Fibroblast of lung (primary cell): ENCODE results near the gene ZEB2. TPM values are rescaled to one million over a fixed set of nuclear protein-coding genes. Genes with fewer than 3 reads are reported as not detected.
A peak's percentile ranks its signal among the peaks of the same experiment; 100 is the strongest.

ENCODE experiments used
- DNase-seq, 2 donors: peaks; one replicate each; pipeline versions ENCODE4 v3.0.0 to v3.0.0-alpha.2; 2010; ENCODE audit warnings: low read depth in 2 of 2
- H2AFZ ChIP-seq: 2 replicates; pipeline ENCODE4 v1.5.1; 2012; ENCODE audit warnings: low read length, control low read depth, inconsistent platforms
- H3K27ac ChIP-seq: 2 replicates; pipeline ENCODE4 v1.5.1; 2011; ENCODE audit warnings: low read length, control low read depth; ENCODE audit not compliant: insufficient read depth
- H3K27me3 ChIP-seq: 2 replicates; pipeline ENCODE4 v1.5.1; 2011; ENCODE audit warnings: mild to moderate bottlenecking, low read length; ENCODE audit not compliant: control insufficient read depth, insufficient read depth
- H3K36me3 ChIP-seq: 2 replicates; pipeline ENCODE4 v1.5.1; 2011; ENCODE audit warnings: low read length; ENCODE audit not compliant: control insufficient read depth, insufficient read depth
- H3K4me1 ChIP-seq: 2 replicates; pipeline ENCODE4 v1.5.1; 2011; ENCODE audit warnings: low read length; ENCODE audit not compliant: control insufficient read depth, insufficient read depth; ENCODE audit errors: extremely low read depth
- H3K4me2 ChIP-seq: 2 replicates; pipeline ENCODE4 v1.5.1; 2011; ENCODE audit warnings: low read length, control low read depth; ENCODE audit not compliant: insufficient read depth; ENCODE audit errors: extremely low read depth
- H3K4me3 ChIP-seq, 4 experiments: fragments of 200-600 bp in 1 of 4; sonication (generic) in 1 of 4; replicated peaks in 1 of 4; 2 replicates each; pipeline ENCODE4 v1.5.1; 2011 to 2016; ENCODE audit warnings: low read length in 4 of 4, low read depth in 3 of 4, mild to moderate bottlenecking in 3 of 4, control low read depth in 2 of 4, inconsistent platforms in 1 of 4, mixed read lengths in 1 of 4; ENCODE audit not compliant: insufficient read depth in 1 of 4; ENCODE audit errors: control extremely low read depth in 1 of 4
- H3K79me2 ChIP-seq: 2 replicates; pipeline ENCODE4 v1.5.1; 2012; ENCODE audit warnings: mild to moderate bottlenecking, low read length, inconsistent platforms; ENCODE audit not compliant: control insufficient read depth, insufficient read depth
- H3K9ac ChIP-seq: 2 replicates; pipeline ENCODE4 v1.5.1; 2011; ENCODE audit warnings: mild to moderate bottlenecking, low read length, control low read depth; ENCODE audit not compliant: insufficient read depth
- H3K9me3 ChIP-seq: 2 replicates; pipeline ENCODE4 v1.5.1; 2012; ENCODE audit warnings: low read depth, low read length; ENCODE audit not compliant: control insufficient read depth, insufficient read depth
- H4K20me1 ChIP-seq: 2 replicates; pipeline ENCODE4 v1.5.1; 2011; ENCODE audit warnings: low read length; ENCODE audit not compliant: control insufficient read depth, insufficient read depth; ENCODE audit errors: extremely low read depth
- CTCF ChIP-seq, 2 donors: IDR thresholded peaks in 1 of 2; conservative IDR thresholded peaks in 1 of 2; 1 replicate in 1 of 2; 2 replicates in 1 of 2; pipeline ENCODE4 v1.5.1; 2011 to 2012; ENCODE audit warnings: low read length in 2 of 2, control low read depth in 1 of 2, inconsistent platforms in 1 of 2, low read depth in 1 of 2, mild to moderate bottlenecking in 1 of 2
- EZH2 ChIP-seq: IDR thresholded peaks from 2 replicates; pipeline ENCODE4 v1.5.1; 2012; ENCODE audit warnings: low read length, control low read depth, mild to moderate bottlenecking; ENCODE audit errors: missing control alignments
- polyA plus RNA-seq, 2 donors: library from polyadenylated mRNA; depleted of rRNA in 1 of 2; stranded (reverse) in 1 of 2; unstranded in 1 of 2; fragments of >200 nt; gene quantifications; 2 replicates each; pipeline ENCODE4 v1.2.1, GENCODE V29; 2011 to 2012; ENCODE audit warnings: missing spikeins in 1 of 2
- total RNA-seq: library from RNA; depleted of rRNA; stranded (reverse); fragments of >200 nt; gene quantifications from 2 replicates; pipeline ENCODE4 v1.2.1, GENCODE V29; 2014

ZEB2 gene
- total and polyA plus RNA-seq, 2 donors (not counting 1 experiment from before 2014, with no cell fraction given), result 91.0 to 130 TPM

GRCh38 chr2:144511226-144511810 is 8.6 kb downstream of the ZEB2 start:
- TF ChIP-seq CTCF (conservative IDR thresholded peaks at IDR 0.05 in 1 of 2, IDR thresholded peaks at IDR 0.05 in 1 of 2; ENCODE audit: low read depth in 1 of 2, low read length in 2 of 2) (no peak), EZH2 (no peak)
- H3K79me2 ChIP-seq, result peaks cover 100% of the 10 kb centered on the region
- peak overlapping the region; percentile 29 for H3K9ac ChIP-seq
- no peaks in the 10 kb centered on the region for H3K36me3 ChIP-seq
- no peaks in the 10 kb centered on the region for H3K27me3 ChIP-seq
- peaks cover 21% of the 10 kb centered on the region for H3K4me1 ChIP-seq
- peak in 1 of 2 donors; percentile 47 for DNase-seq
- peak overlapping the region; percentile 79 to 92 (median 80) for H3K4me3 ChIP-seq
- peak overlapping the region; percentile 98 for H3K4me2 ChIP-seq
- no peaks in the 10 kb centered on the region for H4K20me1 ChIP-seq
- no peaks in the 10 kb centered on the region for H3K9me3 ChIP-seq
- no peak overlapping the region for H2AFZ ChIP-seq
- H3K27ac ChIP-seq, result peak overlapping the region; percentile 96

- H3K4me1 ChIP-seq, result peaks cover 23% of the 10 kb centered on the region
- TF ChIP-seq CTCF (conservative IDR thresholded peaks at IDR 0.05 in 1 of 2, IDR thresholded peaks at IDR 0.05 in 1 of 2; ENCODE audit: low read depth in 1 of 2, low read length in 2 of 2), result no peak
- no peak for TF ChIP-seq EZH2
- no peaks in the 10 kb centered on the region for H4K20me1 ChIP-seq
- peak overlapping the region; percentile 8 to 92 (median 80) for H3K4me3 ChIP-seq
- H3K27me3 ChIP-seq, result no peaks in the 10 kb centered on the region
- peak; percentile 72 to 93 for DNase-seq
- H3K4me2 ChIP-seq, result peak overlapping the region; percentile 98
- H3K79me2 ChIP-seq, result peaks cover 100% of the 10 kb centered on the region
- H3K36me3 ChIP-seq, result no peaks in the 10 kb centered on the region
- H3K9ac ChIP-seq, result peak overlapping the region; percentile 29
- H3K27ac ChIP-seq, result peak overlapping the region; percentile 96
- no peak overlapping the region for H2AFZ ChIP-seq
- H3K9me3 ChIP-seq, result no peaks in the 10 kb centered on the region
Observed at GRCh38 chr2:144510294-144510991, 9.5 kb downstream of the ZEB2 start.

GRCh38 chr2:144509879-144510221 is 10.1 kb downstream of the ZEB2 start:
- no peaks in the 10 kb centered on the region for H3K36me3 ChIP-seq
- no peaks in the 10 kb centered on the region for H3K27me3 ChIP-seq
- peaks cover 25% of the 10 kb centered on the region for H3K4me1 ChIP-seq
- DNase-seq, result no peak
- no peaks in the 10 kb centered on the region for H4K20me1 ChIP-seq
- peaks cover 100% of the 10 kb centered on the region for H3K79me2 ChIP-seq
- peak overlapping the region; percentile 96 for H3K27ac ChIP-seq
- peak overlapping the region; percentile 45 for H3K9ac ChIP-seq
- TF ChIP-seq CTCF (conservative IDR thresholded peaks at IDR 0.05 in 1 of 2, IDR thresholded peaks at IDR 0.05 in 1 of 2; ENCODE audit: low read depth in 1 of 2, low read length in 2 of 2), result no peak
- TF ChIP-seq EZH2, result no peak
- H2AFZ ChIP-seq, result no peak overlapping the region
- H3K4me2 ChIP-seq, result peak overlapping the region; percentile 98
- H3K9me3 ChIP-seq, result no peaks in the 10 kb centered on the region
- H3K4me3 ChIP-seq, result peak overlapping the region; percentile 32 to 79 (median 37)
